Panc1 (cell line): ENCODE data around the gene C16orf90. TPM values are rescaled to one million over a fixed set of nuclear protein-coding genes. Genes with fewer than 3 reads are reported as not detected.

Experiments
- ATAC-seq: fragments of 200-7000 bp; cut with Tn5 transposase; 2 replicates; pipeline ENCODE4 v1.9.1; 2020; ENCODE audit warnings: mild to moderate bottlenecking, moderate library complexity
- BruUV-seq: library from RNA; stranded (reverse); fragments of 400-500 nt; replicated peaks from 2 replicates; lab custom pipeline; 2021; lab: Mats Ljungman, UMichigan
- CTCF ChIA-PET: fragments of 300-600 bp; sonication (Branson Sonifier 250); formaldehyde crosslinking; loops from one replicate; lab custom pipeline; 2022; ENCODE audit warnings: antibody characterized with exemption; lab: Charles Lee
- POLR2A ChIA-PET: fragments of 300-600 bp; sonication (Branson Sonifier 250); formaldehyde crosslinking; loops from one replicate; lab custom pipeline; 2022; ENCODE audit warnings: antibody characterized with exemption; lab: Charles Lee
- DNase-seq: peaks from one replicate; pipeline ENCODE4 v3.0.0-alpha.2; 2010; ENCODE audit warnings: low read depth, low spot score
- H3K27ac ChIP-seq: 2 replicates; pipeline ENCODE4 v1.5.1; 2011; ENCODE audit warnings: mild to moderate bottlenecking, low read length, inconsistent platforms
- H3K27me3 ChIP-seq: fragments of 200-500 bp; sonication (Bioruptor generic); 2 replicates; pipeline ENCODE4 v1.6.0; 2014; ENCODE audit warnings: low read length, inconsistent platforms; ENCODE audit not compliant: control insufficient read depth, insufficient read depth
- H3K36me3 ChIP-seq: fragments of 200-500 bp; sonication (Bioruptor generic); 2 replicates; pipeline ENCODE4 v1.5.1; 2014; ENCODE audit warnings: inconsistent platforms, mild to moderate bottlenecking, low read length, moderate library complexity; ENCODE audit not compliant: control insufficient read depth, insufficient read depth
- H3K4me1 ChIP-seq: 2 replicates; pipeline ENCODE4 v1.5.1; 2011; ENCODE audit warnings: inconsistent platforms, mild to moderate bottlenecking, low read length, moderate library complexity; ENCODE audit not compliant: control insufficient read depth, insufficient read depth
- H3K4me3 ChIP-seq, 2 experiments: 2 replicates each; pipeline ENCODE4 v1.5.1; 2011 to 2012; ENCODE audit warnings: low read depth in 2 of 2, low read length in 2 of 2, mild to moderate bottlenecking in 2 of 2, inconsistent platforms in 1 of 2, moderate library complexity in 1 of 2
- H3K9me3 ChIP-seq: fragments of 200-500 bp; sonication (Bioruptor generic); 2 replicates; pipeline ENCODE4 v1.5.1; 2014; ENCODE audit warnings: low read depth, mild to moderate bottlenecking, inconsistent platforms, low read length, moderate library complexity; ENCODE audit not compliant: control insufficient read depth, insufficient read depth
- POLR2AphosphoS5 ChIP-seq: IDR thresholded peaks from 2 replicates; pipeline ENCODE4 v1.6.1; 2012; ENCODE audit warnings: mild to moderate bottlenecking, low read depth, low read length, moderate library complexity
- SIN3A ChIP-seq: IDR thresholded peaks from 2 replicates; pipeline ENCODE4 v1.6.1; 2012; ENCODE audit warnings: low read depth, mild to moderate bottlenecking, low read length, moderate library complexity, borderline replicate concordance; ENCODE audit not compliant: insufficient read depth
- TCF7L2 ChIP-seq: IDR thresholded peaks from 2 replicates; pipeline ENCODE4 v1.6.1; 2011; ENCODE audit warnings: mild to moderate bottlenecking, low read depth, low read length, inconsistent platforms
- in situ Hi-C: cut with HindIII; loops from 2 replicates; pipeline ENCODE4 v1.10.0; 2016; ENCODE audit warnings: low sequenced_read_pairs, low pct_unique_long_range_greater_than_20kb
- intact Hi-C: fragments of 100-400 bp; cut with micrococcal nuclease; formaldehyde crosslinking; loops from one replicate; pipeline ENCODE4 v1.10.0; 2022; ENCODE audit not compliant: unreplicated experiment
- total RNA-seq: library from RNA; stranded (reverse); gene quantifications from one replicate; pipeline ENCODE4 v1.2.1, GENCODE V29; 2021; ENCODE audit not compliant: unreplicated experiment
- TF ChIP-seq, protein P1 (sequence below): fragments of 450-650 bp; IDR thresholded peaks from 2 replicates; pipeline ENCODE4 v1.5.1; 2017; ENCODE audit warnings: mild to moderate bottlenecking
- TF ChIP-seq, protein P2 (sequence below), 2 experiments: IDR thresholded peaks; 2 replicates each; pipeline ENCODE4 v1.6.1; 2011 to 2012; ENCODE audit warnings: low read depth in 2 of 2, control low read depth in 1 of 2, low read length in 1 of 2, mild to moderate bottlenecking in 1 of 2, moderate library complexity in 1 of 2; ENCODE audit not compliant: insufficient read depth in 1 of 2

The C16orf90 gene
- total RNA-seq, 1 experiment from 2014 or later = not detected

DNA sequence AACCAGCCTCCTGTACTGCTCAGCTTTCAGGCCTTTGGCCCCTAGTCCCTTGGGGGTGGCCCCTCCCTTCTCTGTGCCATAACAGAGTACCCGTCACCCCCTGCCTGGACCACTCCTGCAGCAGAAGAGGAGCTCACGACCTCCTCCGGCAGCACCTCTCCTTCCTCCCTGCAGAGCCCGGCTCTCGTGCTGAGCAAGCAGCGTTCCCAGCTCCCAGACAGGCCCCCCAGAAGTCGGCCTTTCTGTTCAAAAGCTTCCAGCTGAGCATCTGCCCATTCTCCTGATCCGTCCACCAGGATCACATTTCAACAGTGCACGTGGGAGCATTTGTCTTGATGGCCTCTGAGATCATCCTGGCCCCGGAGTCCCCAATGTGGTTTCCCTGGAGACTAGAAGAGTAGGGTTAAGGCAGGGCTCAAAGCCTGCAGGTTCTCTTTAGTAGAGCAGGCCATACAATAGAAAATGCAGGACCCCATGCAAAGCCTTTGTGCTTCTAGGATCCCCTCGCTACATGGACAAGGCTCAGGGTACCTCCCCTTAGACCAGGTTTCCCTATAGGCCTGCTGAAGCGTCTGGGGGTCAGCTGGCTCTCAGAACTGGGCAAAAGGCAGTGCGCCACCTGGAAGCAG is 46.4 kb upstream of the C16orf90 start:
- BruUV-seq = no TSS peak
- ChIA-PET CTCF (no interaction called here), POLR2A (no interaction called here)
- in situ Hi-C loops = no loop called here
- intact Hi-C loops = no loop called here
- Histone ChIP-seq H3K27ac (no peak overlapping the region), H3K4me3 (no peak overlapping the region), H3K4me1 (no peaks in the 10 kb centered on the region), H3K9me3 (no peaks in the 10 kb centered on the region), H3K36me3 (peaks cover 3% of the 10 kb centered on the region), H3K27me3 (no peaks in the 10 kb centered on the region)
- ATAC-seq (no peak), DNase-seq (no peak)
- TF ChIP-seq, protein P1, sequence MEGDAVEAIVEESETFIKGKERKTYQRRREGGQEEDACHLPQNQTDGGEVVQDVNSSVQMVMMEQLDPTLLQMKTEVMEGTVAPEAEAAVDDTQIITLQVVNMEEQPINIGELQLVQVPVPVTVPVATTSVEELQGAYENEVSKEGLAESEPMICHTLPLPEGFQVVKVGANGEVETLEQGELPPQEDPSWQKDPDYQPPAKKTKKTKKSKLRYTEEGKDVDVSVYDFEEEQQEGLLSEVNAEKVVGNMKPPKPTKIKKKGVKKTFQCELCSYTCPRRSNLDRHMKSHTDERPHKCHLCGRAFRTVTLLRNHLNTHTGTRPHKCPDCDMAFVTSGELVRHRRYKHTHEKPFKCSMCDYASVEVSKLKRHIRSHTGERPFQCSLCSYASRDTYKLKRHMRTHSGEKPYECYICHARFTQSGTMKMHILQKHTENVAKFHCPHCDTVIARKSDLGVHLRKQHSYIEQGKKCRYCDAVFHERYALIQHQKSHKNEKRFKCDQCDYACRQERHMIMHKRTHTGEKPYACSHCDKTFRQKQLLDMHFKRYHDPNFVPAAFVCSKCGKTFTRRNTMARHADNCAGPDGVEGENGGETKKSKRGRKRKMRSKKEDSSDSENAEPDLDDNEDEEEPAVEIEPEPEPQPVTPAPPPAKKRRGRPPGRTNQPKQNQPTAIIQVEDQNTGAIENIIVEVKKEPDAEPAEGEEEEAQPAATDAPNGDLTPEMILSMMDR = no peak
- TF ChIP-seq TCF7L2 (no peak), SIN3A (no peak), POLR2AphosphoS5 (no peak)
- TF ChIP-seq, protein P2, sequence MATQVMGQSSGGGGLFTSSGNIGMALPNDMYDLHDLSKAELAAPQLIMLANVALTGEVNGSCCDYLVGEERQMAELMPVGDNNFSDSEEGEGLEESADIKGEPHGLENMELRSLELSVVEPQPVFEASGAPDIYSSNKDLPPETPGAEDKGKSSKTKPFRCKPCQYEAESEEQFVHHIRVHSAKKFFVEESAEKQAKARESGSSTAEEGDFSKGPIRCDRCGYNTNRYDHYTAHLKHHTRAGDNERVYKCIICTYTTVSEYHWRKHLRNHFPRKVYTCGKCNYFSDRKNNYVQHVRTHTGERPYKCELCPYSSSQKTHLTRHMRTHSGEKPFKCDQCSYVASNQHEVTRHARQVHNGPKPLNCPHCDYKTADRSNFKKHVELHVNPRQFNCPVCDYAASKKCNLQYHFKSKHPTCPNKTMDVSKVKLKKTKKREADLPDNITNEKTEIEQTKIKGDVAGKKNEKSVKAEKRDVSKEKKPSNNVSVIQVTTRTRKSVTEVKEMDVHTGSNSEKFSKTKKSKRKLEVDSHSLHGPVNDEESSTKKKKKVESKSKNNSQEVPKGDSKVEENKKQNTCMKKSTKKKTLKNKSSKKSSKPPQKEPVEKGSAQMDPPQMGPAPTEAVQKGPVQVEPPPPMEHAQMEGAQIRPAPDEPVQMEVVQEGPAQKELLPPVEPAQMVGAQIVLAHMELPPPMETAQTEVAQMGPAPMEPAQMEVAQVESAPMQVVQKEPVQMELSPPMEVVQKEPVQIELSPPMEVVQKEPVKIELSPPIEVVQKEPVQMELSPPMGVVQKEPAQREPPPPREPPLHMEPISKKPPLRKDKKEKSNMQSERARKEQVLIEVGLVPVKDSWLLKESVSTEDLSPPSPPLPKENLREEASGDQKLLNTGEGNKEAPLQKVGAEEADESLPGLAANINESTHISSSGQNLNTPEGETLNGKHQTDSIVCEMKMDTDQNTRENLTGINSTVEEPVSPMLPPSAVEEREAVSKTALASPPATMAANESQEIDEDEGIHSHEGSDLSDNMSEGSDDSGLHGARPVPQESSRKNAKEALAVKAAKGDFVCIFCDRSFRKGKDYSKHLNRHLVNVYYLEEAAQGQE (IDR thresholded peaks at IDR 0.05; ENCODE audit: insufficient read depth in 1 of 2, low read depth in 2 of 2, low read length in 1 of 2) = no peak

DNA sequence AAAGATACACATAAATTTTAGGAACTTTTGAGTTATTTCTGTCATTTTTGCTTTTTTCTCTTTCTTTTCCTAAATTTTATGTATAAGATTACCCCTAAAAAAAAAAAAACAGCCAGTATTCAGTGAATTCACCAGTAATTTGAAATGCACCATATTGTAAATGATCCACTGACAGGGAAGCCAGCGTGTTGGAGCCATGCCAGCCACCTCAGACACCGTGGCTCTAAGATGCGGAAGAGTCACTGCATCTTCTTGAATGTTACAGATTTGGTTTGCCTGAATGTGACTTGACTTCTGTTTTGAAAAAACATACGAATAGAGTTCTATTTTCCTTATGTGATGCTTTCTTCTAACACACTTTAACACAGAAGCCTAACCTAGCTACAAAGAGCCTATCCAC is 42.9 kb upstream of the C16orf90 start:
- CTCF ChIA-PET = no interaction called here
- Histone ChIP-seq H3K27ac (no peak overlapping the region), H3K9me3 (no peaks in the 10 kb centered on the region), H3K4me3 (no peak overlapping the region), H3K4me1 (no peaks in the 10 kb centered on the region), H3K27me3 (no peaks in the 10 kb centered on the region), H3K36me3 (peaks cover 3% of the 10 kb centered on the region)
- TF ChIP-seq POLR2AphosphoS5 = no peak
- TF ChIP-seq SIN3A = no peak
- TF ChIP-seq TCF7L2 = no peak
- TF ChIP-seq, protein P2 (IDR thresholded peaks at IDR 0.05; ENCODE audit: insufficient read depth in 1 of 2, low read depth in 2 of 2, low read length in 1 of 2) = no peak
- TF ChIP-seq, protein P1 = no peak
- intact Hi-C loops (no loop called here), in situ Hi-C loops (no loop called here)
- BruUV-seq = no TSS peak
- POLR2A ChIA-PET = no interaction called here
- no peak for ATAC-seq
- no peak for DNase-seq
